Body of pancreas (tissue), 4 donors: Measurements from ENCODE around the gene PPM1H.

ENCODE experiments used
- POLR2A ChIP-seq, 3 donors: fragments of 450-650 bp; IDR thresholded peaks; one replicate each; pipeline ENCODE4 v1.6.1; 2016; ENCODE audit warnings: antibody characterized with exemption in 3 of 3, mild to moderate bottlenecking in 2 of 3
- TF ChIP-seq, protein P1 (sequence below), 7 experiments: fragments of 450-650 bp in 4 of 7; fragments of 200-600 bp in 3 of 7; sonication (generic) in 3 of 7; IDR thresholded peaks; one replicate each; pipeline ENCODE4 v1.5.1; 2016 to 2019; ENCODE audit warnings: antibody characterized with exemption in 7 of 7

DNA sequence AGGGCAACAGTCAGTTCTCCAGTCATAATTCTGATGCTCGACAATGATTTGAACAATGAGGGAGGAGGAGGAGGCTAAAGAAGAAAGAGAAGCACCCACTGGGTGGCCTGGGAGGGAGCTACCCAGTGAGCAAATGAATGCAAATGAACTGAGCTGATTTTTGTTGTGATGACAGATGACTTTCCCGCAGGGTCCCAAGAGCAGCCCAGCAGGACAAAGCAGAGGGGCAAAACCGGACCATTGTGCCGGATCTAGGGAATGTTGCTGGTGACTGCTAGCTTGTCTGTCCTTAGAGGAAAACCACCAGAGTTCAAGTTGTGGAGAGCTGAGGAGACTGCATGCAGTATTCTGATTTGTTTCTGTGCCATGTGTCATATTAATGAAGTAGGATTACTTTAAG, 305.5 kb downstream of the PPM1H start:
- TF ChIP-seq, protein P1, sequence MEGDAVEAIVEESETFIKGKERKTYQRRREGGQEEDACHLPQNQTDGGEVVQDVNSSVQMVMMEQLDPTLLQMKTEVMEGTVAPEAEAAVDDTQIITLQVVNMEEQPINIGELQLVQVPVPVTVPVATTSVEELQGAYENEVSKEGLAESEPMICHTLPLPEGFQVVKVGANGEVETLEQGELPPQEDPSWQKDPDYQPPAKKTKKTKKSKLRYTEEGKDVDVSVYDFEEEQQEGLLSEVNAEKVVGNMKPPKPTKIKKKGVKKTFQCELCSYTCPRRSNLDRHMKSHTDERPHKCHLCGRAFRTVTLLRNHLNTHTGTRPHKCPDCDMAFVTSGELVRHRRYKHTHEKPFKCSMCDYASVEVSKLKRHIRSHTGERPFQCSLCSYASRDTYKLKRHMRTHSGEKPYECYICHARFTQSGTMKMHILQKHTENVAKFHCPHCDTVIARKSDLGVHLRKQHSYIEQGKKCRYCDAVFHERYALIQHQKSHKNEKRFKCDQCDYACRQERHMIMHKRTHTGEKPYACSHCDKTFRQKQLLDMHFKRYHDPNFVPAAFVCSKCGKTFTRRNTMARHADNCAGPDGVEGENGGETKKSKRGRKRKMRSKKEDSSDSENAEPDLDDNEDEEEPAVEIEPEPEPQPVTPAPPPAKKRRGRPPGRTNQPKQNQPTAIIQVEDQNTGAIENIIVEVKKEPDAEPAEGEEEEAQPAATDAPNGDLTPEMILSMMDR (IDR thresholded peaks at IDR 0.05): no peak
- TF ChIP-seq POLR2A (IDR thresholded peaks at IDR 0.05): no peak
